MM.1S (cell line): Measurements from ENCODE around the gene IFNE.
A peak's percentile ranks its signal among the peaks of the same experiment; 100 is the strongest.

Source experiments
- DNase-seq: peaks from one replicate; pipeline ENCODE4 v3.0.0-alpha.2; 2015
- H2AFZ ChIP-seq: fragments of 300-600 bp; sonication (generic); 2 replicates; pipeline ENCODE4 v1.6.0; 2016; ENCODE audit warnings: antibody characterized with exemption, low read length
- H3F3A ChIP-seq: fragments of 300-600 bp; sonication (generic); 2 replicates; pipeline ENCODE4 v1.6.1; 2016; ENCODE audit warnings: mild to moderate bottlenecking, antibody characterized with exemption, low read length, moderate library complexity, mixed read lengths; ENCODE audit not compliant: insufficient read depth
- H3K27ac ChIP-seq: fragments of 300-600 bp; sonication (generic); 2 replicates; pipeline ENCODE4 v1.5.1; 2016; ENCODE audit warnings: mild to moderate bottlenecking, low read length
- H3K27me3 ChIP-seq: fragments of 300-600 bp; sonication (generic); replicated peaks from 2 replicates; pipeline ENCODE4 v1.6.0; 2016; ENCODE audit warnings: low read length; ENCODE audit not compliant: insufficient read depth
- H3K36me3 ChIP-seq: fragments of 300-600 bp; sonication (generic); replicated peaks from 2 replicates; pipeline ENCODE4 v1.6.1; 2016; ENCODE audit warnings: mild to moderate bottlenecking, low read length, mixed read lengths; ENCODE audit not compliant: insufficient read depth
- H3K4me1 ChIP-seq: fragments of 300-600 bp; sonication (generic); 2 replicates; pipeline ENCODE4 v1.6.1; 2016; ENCODE audit warnings: low read length, mixed read lengths
- H3K4me2 ChIP-seq: fragments of 300-600 bp; sonication (generic); 2 replicates; pipeline ENCODE4 v1.6.0; 2016; ENCODE audit warnings: low read depth, low read length
- H3K4me3 ChIP-seq: fragments of 300-600 bp; sonication (generic); 2 replicates; pipeline ENCODE4 v1.5.1; 2016; ENCODE audit warnings: low read length, mixed read lengths
- H3K79me2 ChIP-seq: fragments of 300-600 bp; sonication (generic); 2 replicates; pipeline ENCODE4 v1.6.1; 2016; ENCODE audit warnings: mixed run types, low read length, mixed read lengths
- H3K9ac ChIP-seq: fragments of 300-600 bp; sonication (generic); 2 replicates; pipeline ENCODE4 v1.6.1; 2016; ENCODE audit warnings: low read length, mixed read lengths
- H3K9me2 ChIP-seq: fragments of 300-600 bp; sonication (generic); replicated peaks from 2 replicates; pipeline ENCODE4 v1.6.1; 2016; ENCODE audit warnings: mild to moderate bottlenecking, low read length, mixed read lengths; ENCODE audit not compliant: insufficient read depth
- H3K9me3 ChIP-seq: fragments of 300-600 bp; sonication (generic); replicated peaks from 2 replicates; pipeline ENCODE4 v1.6.1; 2016; ENCODE audit warnings: mild to moderate bottlenecking, low read length, mixed read lengths; ENCODE audit not compliant: insufficient read depth
- H4K20me1 ChIP-seq: fragments of 300-600 bp; sonication (generic); 2 replicates; pipeline ENCODE4 v1.6.1; 2016; ENCODE audit warnings: mild to moderate bottlenecking, low read length, moderate library complexity, mixed read lengths; ENCODE audit not compliant: insufficient read depth
- EZH2 ChIP-seq: fragments of 300-600 bp; sonication (generic); optimal IDR thresholded peaks from 2 replicates; pipeline ENCODE3; 2017; ENCODE audit warnings: low read depth, mild to moderate bottlenecking, antibody characterized with exemption, low read length, mixed read lengths
- EZH2phosphoT487 ChIP-seq: fragments of 300-600 bp; sonication (generic); IDR thresholded peaks from 2 replicates; pipeline ENCODE4 v1.6.1; 2018; ENCODE audit warnings: antibody characterized with exemption, low read length
- TF ChIP-seq, protein P1 (sequence below): fragments of 300-600 bp; sonication (generic); IDR thresholded peaks from 2 replicates; pipeline ENCODE4 v1.5.1; 2016; ENCODE audit warnings: antibody characterized with exemption, low read length, mixed read lengths

Gene IFNE

GRCh38 chr9:21465138-21465537 lies 17.0 kb downstream of the IFNE start:
- H3K27ac ChIP-seq = peak overlapping the region; percentile 4; the same call in 1 of the 2 replicates
- no peaks in the 10 kb centered on the region for H3K27me3 ChIP-seq
- H3K79me2 ChIP-seq = no peaks in the 10 kb centered on the region
- H3K9ac ChIP-seq = no peak overlapping the region
- peak; percentile 25 for DNase-seq
- peak overlapping the region; percentile 27; the same call in 1 of the 2 replicates for H3K4me2 ChIP-seq
- no peaks in the 10 kb centered on the region for H3K9me3 ChIP-seq
- H3K4me1 ChIP-seq = no peaks in the 10 kb centered on the region
- no peak overlapping the region for H3K4me3 ChIP-seq
- no peak overlapping the region for H2AFZ ChIP-seq
- TF ChIP-seq EZH2phosphoT487 (no peak), EZH2 (no peak)
- TF ChIP-seq, protein P1, sequence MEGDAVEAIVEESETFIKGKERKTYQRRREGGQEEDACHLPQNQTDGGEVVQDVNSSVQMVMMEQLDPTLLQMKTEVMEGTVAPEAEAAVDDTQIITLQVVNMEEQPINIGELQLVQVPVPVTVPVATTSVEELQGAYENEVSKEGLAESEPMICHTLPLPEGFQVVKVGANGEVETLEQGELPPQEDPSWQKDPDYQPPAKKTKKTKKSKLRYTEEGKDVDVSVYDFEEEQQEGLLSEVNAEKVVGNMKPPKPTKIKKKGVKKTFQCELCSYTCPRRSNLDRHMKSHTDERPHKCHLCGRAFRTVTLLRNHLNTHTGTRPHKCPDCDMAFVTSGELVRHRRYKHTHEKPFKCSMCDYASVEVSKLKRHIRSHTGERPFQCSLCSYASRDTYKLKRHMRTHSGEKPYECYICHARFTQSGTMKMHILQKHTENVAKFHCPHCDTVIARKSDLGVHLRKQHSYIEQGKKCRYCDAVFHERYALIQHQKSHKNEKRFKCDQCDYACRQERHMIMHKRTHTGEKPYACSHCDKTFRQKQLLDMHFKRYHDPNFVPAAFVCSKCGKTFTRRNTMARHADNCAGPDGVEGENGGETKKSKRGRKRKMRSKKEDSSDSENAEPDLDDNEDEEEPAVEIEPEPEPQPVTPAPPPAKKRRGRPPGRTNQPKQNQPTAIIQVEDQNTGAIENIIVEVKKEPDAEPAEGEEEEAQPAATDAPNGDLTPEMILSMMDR = no peak
- H3K36me3 ChIP-seq = no peaks in the 10 kb centered on the region
- no peaks in the 10 kb centered on the region for H4K20me1 ChIP-seq
- no peaks in the 10 kb centered on the region for H3K9me2 ChIP-seq
- H3F3A ChIP-seq = no peaks in the 10 kb centered on the region

- DNase-seq = no peak
- no peaks in the 10 kb centered on the region for H3F3A ChIP-seq
- no peak overlapping the region for H2AFZ ChIP-seq
Observed at GRCh38 chr9:21461377-21461776, 20.7 kb downstream of the IFNE start.

GRCh38 chr9:21455320-21455719 lies 26.8 kb downstream of the IFNE start:
- no peaks in the 10 kb centered on the region for H3K36me3 ChIP-seq
- no peak overlapping the region for H2AFZ ChIP-seq
- no peak for TF ChIP-seq EZH2phosphoT487
- TF ChIP-seq, protein P1 = peak; percentile 59
- H3F3A ChIP-seq = no peaks in the 10 kb centered on the region
- H3K4me1 ChIP-seq = no peaks in the 10 kb centered on the region
- H3K27me3 ChIP-seq = no peaks in the 10 kb centered on the region
- no peak overlapping the region for H3K9ac ChIP-seq
- peak; percentile 15 for DNase-seq
- no peak overlapping the region for H3K4me3 ChIP-seq
- no peaks in the 10 kb centered on the region for H4K20me1 ChIP-seq
- no peaks in the 10 kb centered on the region for H3K9me3 ChIP-seq
- no peak overlapping the region for H3K4me2 ChIP-seq
- no peaks in the 10 kb centered on the region for H3K79me2 ChIP-seq
- H3K9me2 ChIP-seq = no peaks in the 10 kb centered on the region
- H3K27ac ChIP-seq = no peak overlapping the region

More at GRCh38 chr9:21461377-21461776, 20.7 kb downstream of the IFNE start:
- TF ChIP-seq, protein P1 = no peak
- TF ChIP-seq EZH2phosphoT487 (no peak), EZH2 (no peak)
- Histone ChIP-seq H3K4me1 (no peaks in the 10 kb centered on the region), H3K9ac (no peak overlapping the region), H3K9me2 (no peaks in the 10 kb centered on the region), H3K36me3 (no peaks in the 10 kb centered on the region), H3K9me3 (no peaks in the 10 kb centered on the region), H3K27me3 (no peaks in the 10 kb centered on the region), H3K27ac (no peak overlapping the region), H3K4me3 (no peak overlapping the region), H4K20me1 (no peaks in the 10 kb centered on the region), H3K4me2 (no peak overlapping the region), H3K79me2 (no peaks in the 10 kb centered on the region)
